Mesodermal cell (in vitro differentiated cells): ENCODE results near the gene RYK.
"Not testable (repeated sequence)": the region's sequence is repeated elsewhere in the genome, so short reads cannot be mapped to it uniquely, and the experiment has no call there.

ENCODE experiments used
- H3K27ac ChIP-seq: 2 replicates; pipeline ENCODE4 v1.7.0; 2013; ENCODE audit warnings: mild to moderate bottlenecking, low read depth, low read length, moderate library complexity; ENCODE audit not compliant: severe bottlenecking
- H3K36me3 ChIP-seq: 2 replicates; pipeline ENCODE4 v1.7.1; 2013; ENCODE audit warnings: mild to moderate bottlenecking, low read length, moderate library complexity; ENCODE audit not compliant: control insufficient read depth, insufficient read depth
- H3K4me1 ChIP-seq: one replicate; pipeline ENCODE4 v1.7.1; 2013; ENCODE audit warnings: mild to moderate bottlenecking, low read length; ENCODE audit not compliant: insufficient read depth, control insufficient read depth, poor library complexity, severe bottlenecking
- H3K4me3 ChIP-seq: 2 replicates; pipeline ENCODE4 v1.7.0; 2013; ENCODE audit warnings: low read length, control low read depth, mild to moderate bottlenecking; ENCODE audit not compliant: insufficient read depth, poor library complexity, severe bottlenecking; ENCODE audit errors: extremely low read depth
- H3K9me3 ChIP-seq: 2 replicates; pipeline ENCODE4 v1.7.1; 2013; ENCODE audit warnings: mild to moderate bottlenecking, low read length, moderate library complexity; ENCODE audit not compliant: control insufficient read depth
- WGBS, 2 experiments: methylation state at CpG; one replicate each; pipeline ENCODE4 v1.1.5; 2013; ENCODE audit warnings: missing lambda C conversion rate in 2 of 2; ENCODE audit not compliant: insufficient coverage in 2 of 2; 5-methylcytosine and 5-hydroxymethylcytosine counted together

Gene RYK

DNA sequence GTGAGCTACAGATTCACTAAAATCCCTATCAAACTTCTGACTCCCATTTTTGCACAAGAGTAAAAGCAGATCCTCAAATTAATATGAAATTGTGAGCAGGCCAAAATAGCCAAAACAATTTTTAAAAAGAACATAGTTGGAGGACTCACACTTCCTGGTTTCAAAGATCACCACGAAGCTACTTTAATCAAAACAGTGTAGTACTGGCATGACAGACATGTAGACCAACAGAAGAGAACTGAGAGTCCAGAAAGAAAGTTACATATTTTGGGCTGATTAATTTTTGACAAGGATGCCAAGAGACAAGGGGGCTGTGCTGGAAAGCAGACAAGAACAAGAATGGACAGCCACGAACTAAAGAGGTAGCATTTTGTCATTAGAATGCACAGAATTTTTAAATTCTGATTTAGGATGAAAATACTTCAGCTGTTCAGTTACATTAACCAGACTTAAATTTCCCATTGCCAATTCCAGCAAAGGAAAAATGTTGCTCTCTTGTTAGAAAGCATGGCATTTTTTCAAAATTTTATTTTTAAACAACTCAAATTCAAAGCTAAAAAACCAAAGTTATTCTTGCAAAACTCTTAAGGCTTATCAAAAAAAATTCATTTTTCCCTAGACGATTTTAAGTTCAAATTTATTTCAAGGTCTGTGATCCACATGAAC, 14.0 kb downstream of the RYK start:
- 83 to 100% methylated on average over 1 to 2 of the region's 3 CpGs for WGBS, 2 experiments
- Histone ChIP-seq H3K9me3 (no peaks in the 10 kb centered on the region), H3K4me3 (no peak overlapping the region), H3K36me3 (no peaks in the 10 kb centered on the region), H3K27ac (no peak overlapping the region), H3K4me1 (peaks cover 3% of the 10 kb centered on the region)

DNA sequence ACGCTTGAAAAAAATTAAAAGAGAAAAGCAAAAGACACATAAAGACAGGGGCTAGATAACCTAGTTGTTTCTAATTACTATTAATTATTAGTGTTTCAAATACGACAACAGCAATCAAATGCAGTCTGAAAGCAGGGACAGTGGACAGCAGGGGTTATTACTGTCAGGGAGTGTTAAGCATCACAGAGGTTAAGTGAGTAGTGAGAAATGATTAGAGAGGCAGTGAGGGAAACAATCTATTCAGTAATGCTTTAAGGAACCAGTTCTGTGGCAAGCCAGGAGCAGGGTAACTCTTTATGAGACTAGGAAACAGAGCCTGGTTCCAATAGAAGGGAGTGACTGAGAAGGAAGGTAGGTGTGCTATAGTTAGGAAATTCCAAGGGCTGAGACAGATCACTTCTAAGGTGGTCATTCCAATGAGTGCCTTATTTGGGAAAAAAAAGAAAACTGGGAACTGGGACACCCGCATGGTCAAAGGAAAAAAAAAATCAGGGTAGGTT, 15.0 kb downstream of the RYK start:
- Histone ChIP-seq H3K4me1 (peaks cover 3% of the 10 kb centered on the region), H3K27ac (no peak overlapping the region), H3K4me3 (no peak overlapping the region), H3K9me3 (no peaks in the 10 kb centered on the region), H3K36me3 (no peaks in the 10 kb centered on the region)
- 75 to 100% methylated on average over 1 of the region's 3 CpGs for WGBS, 2 experiments

- Histone ChIP-seq H3K9me3 (no peaks in the 10 kb centered on the region), H3K4me1 (peaks cover 3% of the 10 kb centered on the region), H3K4me3 (no peak overlapping the region), H3K27ac (no peak overlapping the region), H3K36me3 (no peaks in the 10 kb centered on the region)
Measured at GRCh38 chr3:134232951-134233350, 17.7 kb downstream of the RYK start.

DNA sequence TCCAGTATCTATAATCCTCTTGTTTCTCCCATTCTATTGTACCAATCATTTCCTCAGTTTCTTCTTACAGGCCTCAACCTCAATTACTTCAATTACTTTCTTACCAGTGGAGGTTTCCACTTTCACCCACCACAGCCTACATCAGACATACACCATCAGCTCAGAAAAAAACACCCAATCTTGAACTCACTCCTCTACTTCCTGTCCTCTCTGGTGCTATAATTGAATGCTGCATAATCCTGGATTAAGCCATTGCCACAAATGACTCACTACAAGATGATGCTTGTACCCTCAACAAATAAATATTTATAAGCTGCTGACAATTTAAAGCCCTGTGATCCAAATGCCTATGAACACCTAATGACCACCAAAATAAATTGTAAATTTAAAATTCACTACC, 18.5 kb downstream of the RYK start:
- no peak overlapping the region for H3K4me3 ChIP-seq
- H3K27ac ChIP-seq: no peak overlapping the region
- peaks cover under 1% of the 10 kb centered on the region for H3K4me1 ChIP-seq
- H3K36me3 ChIP-seq: no peaks in the 10 kb centered on the region
- no peaks in the 10 kb centered on the region for H3K9me3 ChIP-seq

GRCh38 chr3:134231131-134231530, 19.5 kb downstream of the RYK start:
- 100% methylated on average over 2 to 3 of the region's 3 CpGs for WGBS, 2 experiments
- no peaks in the 10 kb centered on the region for H3K9me3 ChIP-seq
- no peaks in the 10 kb centered on the region for H3K36me3 ChIP-seq
- H3K27ac ChIP-seq: no peak overlapping the region
- H3K4me1 ChIP-seq: no peaks in the 10 kb centered on the region
- no peak overlapping the region for H3K4me3 ChIP-seq

GRCh38 chr3:134229038-134229437, 21.6 kb downstream of the RYK start:
- H3K27ac ChIP-seq: no peak overlapping the region
- WGBS, 2 experiments: 77 to 83% methylated on average over 5 to 6 of the region's 8 CpGs
- H3K9me3 ChIP-seq: no peaks in the 10 kb centered on the region
- H3K36me3 ChIP-seq: no peaks in the 10 kb centered on the region
- no peaks in the 10 kb centered on the region for H3K4me1 ChIP-seq
- H3K4me3 ChIP-seq: no peak overlapping the region

DNA sequence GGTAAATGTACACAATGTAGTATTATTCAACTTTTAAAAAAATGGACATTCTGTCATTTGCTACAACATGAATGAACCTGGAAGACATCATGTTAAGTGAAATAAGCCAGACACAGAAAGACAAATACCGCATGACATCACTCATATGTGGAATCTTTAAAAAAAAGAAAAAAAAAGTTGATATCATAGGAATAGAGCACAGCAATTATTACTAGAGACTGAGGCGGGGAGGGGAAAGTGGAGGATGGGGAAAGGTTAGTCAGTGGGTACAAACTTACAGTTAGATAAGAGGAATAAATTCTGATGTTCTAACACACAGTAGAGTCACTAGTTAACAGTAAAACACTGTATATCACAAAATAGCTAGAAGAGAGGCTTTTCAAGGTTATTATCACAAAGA, 22.2 kb downstream of the RYK start:
- no peak overlapping the region for H3K4me3 ChIP-seq
- 100% methylated on average over 1 of the region's 2 CpGs; no CpG with 5 or more reads in 1 of the 2 experiments for WGBS, 2 experiments
- H3K36me3 ChIP-seq: no peaks in the 10 kb centered on the region
- H3K4me1 ChIP-seq: no peaks in the 10 kb centered on the region
- H3K9me3 ChIP-seq: no peaks in the 10 kb centered on the region
- no peak overlapping the region for H3K27ac ChIP-seq

DNA sequence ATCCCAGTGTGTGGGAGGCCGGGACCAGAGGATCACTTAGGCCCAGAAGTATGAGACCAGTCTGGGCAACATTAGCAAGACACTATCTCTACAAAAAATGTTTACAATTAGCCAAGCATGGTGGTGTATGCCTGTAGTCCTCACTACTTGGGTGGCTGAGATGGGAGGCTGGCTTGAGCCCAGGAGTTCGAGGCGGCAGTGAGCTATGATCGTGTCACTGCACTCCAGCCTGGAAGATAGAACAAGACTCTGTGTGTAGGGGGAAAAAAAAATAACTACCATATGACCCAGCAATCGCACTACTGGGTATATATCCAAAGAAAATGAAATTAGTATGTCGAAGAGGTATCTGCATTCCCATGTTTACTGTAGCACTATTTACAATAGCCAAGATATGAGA, 22.6 kb downstream of the RYK start:
- no peak overlapping the region for H3K27ac ChIP-seq
- H3K4me1 ChIP-seq: no peaks in the 10 kb centered on the region
- H3K36me3 ChIP-seq: no peaks in the 10 kb centered on the region
- no peak overlapping the region for H3K4me3 ChIP-seq
- no peaks in the 10 kb centered on the region for H3K9me3 ChIP-seq
- WGBS, 2 experiments: 100% methylated on average over 1 of the region's 6 CpGs; no CpG with 5 or more reads in 1 of the 2 experiments

- not testable (repeated sequence) for H3K27ac ChIP-seq, H3K4me3 ChIP-seq, H3K36me3 ChIP-seq, H3K4me1 ChIP-seq, H3K9me3 ChIP-seq
- WGBS, 2 experiments: no CpG with 5 or more reads among the region's 1 CpG
Measured at GRCh38 chr3:134224796-134225156, 25.9 kb downstream of the RYK start.

DNA sequence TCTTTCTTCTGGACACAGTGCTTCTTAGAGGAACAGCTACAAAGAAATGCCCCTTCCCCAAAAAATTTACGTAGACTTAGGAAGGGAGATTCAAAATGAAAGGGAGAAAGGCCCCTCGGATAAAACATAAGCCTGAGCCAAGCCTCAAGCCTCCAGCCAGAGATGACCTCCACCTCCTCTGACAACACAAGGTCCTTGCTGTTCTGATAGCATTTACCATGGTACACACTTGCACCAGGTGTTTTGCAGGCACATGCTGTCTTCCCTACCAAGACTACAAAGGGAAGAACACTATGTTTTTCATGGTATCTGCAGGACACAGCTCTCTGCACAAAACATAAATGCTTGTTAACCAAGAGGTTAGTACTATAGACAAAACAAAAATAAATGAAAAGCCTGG, 27.8 kb downstream of the RYK start:
- Histone ChIP-seq H3K4me3 (no peak overlapping the region), H3K36me3 (peaks cover 19% of the 10 kb centered on the region), H3K27ac (no peak overlapping the region), H3K4me1 (no peaks in the 10 kb centered on the region), H3K9me3 (no peaks in the 10 kb centered on the region)
- WGBS, 2 experiments: 71 to 100% methylated on average over 1 of the region's 2 CpGs

DNA sequence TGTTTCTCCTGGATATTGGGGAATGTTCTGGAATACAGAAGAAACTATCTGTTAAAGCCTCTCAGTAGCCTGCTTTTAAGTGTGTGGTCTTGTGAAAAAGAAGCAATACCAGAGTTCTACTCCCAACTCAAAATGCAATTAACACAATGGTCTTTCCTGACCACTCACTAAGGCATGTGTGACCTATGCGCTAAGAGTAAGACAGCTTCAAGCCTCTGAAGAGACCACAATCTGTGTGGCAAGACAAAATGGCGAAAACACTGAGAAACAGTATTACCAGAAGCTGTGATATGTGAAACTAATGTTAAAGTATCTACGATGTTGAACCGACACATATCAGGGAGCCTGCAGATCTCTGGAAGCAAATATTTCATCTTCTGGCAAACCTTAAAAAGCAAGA, 33.8 kb downstream of the RYK start:
- Histone ChIP-seq H3K9me3 (no peaks in the 10 kb centered on the region), H3K27ac (no peak overlapping the region), H3K4me3 (no peak overlapping the region), H3K36me3 (peaks cover 16% of the 10 kb centered on the region), H3K4me1 (no peaks in the 10 kb centered on the region)
- 89 to 96% methylated on average over 3 of the region's 4 CpGs for WGBS, 2 experiments
